Measurements from ENCODE around the gene DSCAM.

DSCAM gene

GRCh38 chr21:40102682-40103081 lies 744.3 kb downstream of the DSCAM start:
- peaks cover 22 to 33% (median 26%) of the 10 kb centered on the region in 11 experiments for H3K9me3 ChIP-seq (replicated peaks in 1 of 11)

GRCh38 chr21:40099809-40100208 lies 747.1 kb downstream of the DSCAM start:
- Histone ChIP-seq H3K27ac (no peak overlapping the region), H3K9me3 (replicated peaks in 1 of 11) (peaks cover 3 to 15% (median 7%) of the 10 kb centered on the region in 11 experiments), H3K36me3 (no peaks in the 10 kb centered on the region), H3K9ac (no peak overlapping the region), H3K4me2 (no peak overlapping the region), H3K4me1 (peaks cover 0 to 9% (median 0%) of the 10 kb centered on the region in 10 experiments; a peak in 2 of 20 replicates), H4K20me1 (no peaks in the 10 kb centered on the region), H3K4me3 (no peak overlapping the region), H3K27me3 (no peaks in the 10 kb centered on the region)
- TF ChIP-seq Cebpa-rat (IDR thresholded peaks at IDR 0.05), result no peak

More at GRCh38 chr21:40102682-40103081, 744.3 kb downstream of the DSCAM start:
- Histone ChIP-seq H3K9ac (no peak overlapping the region), H3K36me3 (no peaks in the 10 kb centered on the region), H3K4me2 (no peak overlapping the region), H3K27me3 (no peaks in the 10 kb centered on the region), H3K4me1 (no peaks in the 10 kb centered on the region), H3K4me3 (no peak overlapping the region), H3K27ac (no peak overlapping the region), H4K20me1 (no peaks in the 10 kb centered on the region)
- no peak for TF ChIP-seq Cebpa-rat (IDR thresholded peaks at IDR 0.05)

GRCh38 chr21:40095477-40095876 lies 751.5 kb downstream of the DSCAM start:
- H3K4me3 ChIP-seq, result no peak overlapping the region
- no peak overlapping the region for H3K9ac ChIP-seq
- H3K4me2 ChIP-seq, result peak overlapping the region in 1 of 11 experiments; percentile 29; a peak in 1 of 22 replicates
- no peak for TF ChIP-seq Cebpa-rat (IDR thresholded peaks at IDR 0.05)
- H3K27me3 ChIP-seq, result no peaks in the 10 kb centered on the region
- peaks cover 0 to 9% (median 0%) of the 10 kb centered on the region in 10 experiments; a peak in 2 of 20 replicates for H3K4me1 ChIP-seq
- no peaks in the 10 kb centered on the region for H3K36me3 ChIP-seq
- no peaks in the 10 kb centered on the region for H4K20me1 ChIP-seq
- peaks cover 0 to 15% (median 7%) of the 10 kb centered on the region in 11 experiments; a peak in 8 of 22 replicates for H3K9me3 ChIP-seq (replicated peaks in 1 of 11)
- no peak overlapping the region for H3K27ac ChIP-seq

GRCh38 chr21:40080385-40080784 lies 766.6 kb downstream of the DSCAM start:
- no peak for TF ChIP-seq Cebpa-rat (IDR thresholded peaks at IDR 0.05)

GRCh38 chr21:40074710-40075109 lies 772.2 kb downstream of the DSCAM start:
- H3K4me1 ChIP-seq, result no peaks in the 10 kb centered on the region
- H3K4me2 ChIP-seq, result no peak overlapping the region
- H3K9me3 ChIP-seq (replicated peaks in 1 of 11), result no peaks in the 10 kb centered on the region
- no peak overlapping the region for H3K27ac ChIP-seq
- no peak overlapping the region for H3K4me3 ChIP-seq
- no peaks in the 10 kb centered on the region for H3K36me3 ChIP-seq
- no peaks in the 10 kb centered on the region for H3K27me3 ChIP-seq
- H3K9ac ChIP-seq, result no peak overlapping the region
- TF ChIP-seq Cebpa-rat (IDR thresholded peaks at IDR 0.05), result no peak
- H4K20me1 ChIP-seq, result no peaks in the 10 kb centered on the region

More at GRCh38 chr21:40080385-40080784, 766.6 kb downstream of the DSCAM start:
- H3K4me2 ChIP-seq, result no peak overlapping the region
- no peaks in the 10 kb centered on the region for H3K36me3 ChIP-seq
- H3K4me1 ChIP-seq, result peaks cover 0 to 5% (median 0%) of the 10 kb centered on the region in 10 experiments; a peak in 2 of 20 replicates
- H3K27me3 ChIP-seq, result no peaks in the 10 kb centered on the region
- H3K27ac ChIP-seq, result no peak overlapping the region
- no peaks in the 10 kb centered on the region for H4K20me1 ChIP-seq
- H3K9ac ChIP-seq, result no peak overlapping the region
- H3K4me3 ChIP-seq, result no peak overlapping the region
- H3K9me3 ChIP-seq (replicated peaks in 1 of 11), result no peaks in the 10 kb centered on the region

- Histone ChIP-seq H3K9me3 (replicated peaks in 1 of 11) (no peaks in the 10 kb centered on the region), H3K27me3 (no peaks in the 10 kb centered on the region)
- TF ChIP-seq Cebpa-rat (IDR thresholded peaks at IDR 0.05), result no peak
Observed at GRCh38 chr21:40074198-40074597, 772.8 kb downstream of the DSCAM start.

GRCh38 chr21:40073642-40074041 lies 773.3 kb downstream of the DSCAM start:
- no peak overlapping the region for H3K27ac ChIP-seq
- peak in 2 of 11 experiments; percentile 27 to 44; a peak in 1 of 22 replicates for TF ChIP-seq Cebpa-rat (IDR thresholded peaks at IDR 0.05)
- H3K9ac ChIP-seq, result no peak overlapping the region
- no peaks in the 10 kb centered on the region for H3K27me3 ChIP-seq
- no peaks in the 10 kb centered on the region for H3K4me1 ChIP-seq
- H4K20me1 ChIP-seq, result no peaks in the 10 kb centered on the region
- no peaks in the 10 kb centered on the region for H3K9me3 ChIP-seq (replicated peaks in 1 of 11)
- no peak overlapping the region for H3K4me3 ChIP-seq
- no peak overlapping the region for H3K4me2 ChIP-seq
- H3K36me3 ChIP-seq, result no peaks in the 10 kb centered on the region

More at GRCh38 chr21:40074198-40074597, 772.8 kb downstream of the DSCAM start:
- H3K36me3 ChIP-seq, result no peaks in the 10 kb centered on the region
- no peaks in the 10 kb centered on the region for H4K20me1 ChIP-seq
- no peak overlapping the region for H3K27ac ChIP-seq
- H3K4me2 ChIP-seq, result no peak overlapping the region
- no peak overlapping the region for H3K4me3 ChIP-seq
- no peaks in the 10 kb centered on the region for H3K4me1 ChIP-seq
- no peak overlapping the region for H3K9ac ChIP-seq

GRCh38 chr21:40070871-40071270 lies 776.1 kb downstream of the DSCAM start:
- Histone ChIP-seq H4K20me1 (no peaks in the 10 kb centered on the region), H3K36me3 (no peaks in the 10 kb centered on the region), H3K27ac (no peak overlapping the region), H3K4me1 (no peaks in the 10 kb centered on the region), H3K9me3 (replicated peaks in 1 of 11) (no peaks in the 10 kb centered on the region), H3K9ac (no peak overlapping the region), H3K27me3 (no peaks in the 10 kb centered on the region), H3K4me3 (no peak overlapping the region), H3K4me2 (no peak overlapping the region)
- TF ChIP-seq Cebpa-rat (IDR thresholded peaks at IDR 0.05), result no peak

- H3K9ac ChIP-seq, result no peak overlapping the region
- H4K20me1 ChIP-seq, result no peaks in the 10 kb centered on the region; a peak in 1 of 22 replicates
- no peaks in the 10 kb centered on the region for H3K9me3 ChIP-seq (replicated peaks in 1 of 11)
- no peaks in the 10 kb centered on the region for H3K27me3 ChIP-seq
- H3K27ac ChIP-seq, result no peak overlapping the region
- no peaks in the 10 kb centered on the region for H3K4me1 ChIP-seq
- no peak overlapping the region for H3K4me2 ChIP-seq
- no peak overlapping the region for H3K4me3 ChIP-seq
- no peaks in the 10 kb centered on the region for H3K36me3 ChIP-seq
- no peak for TF ChIP-seq Cebpa-rat (IDR thresholded peaks at IDR 0.05)
Observed at GRCh38 chr21:40067751-40068150, 779.2 kb downstream of the DSCAM start.

GRCh38 chr21:40066221-40066620 lies 780.7 kb downstream of the DSCAM start:
- H3K27me3 ChIP-seq, result no peaks in the 10 kb centered on the region
- H3K4me2 ChIP-seq, result no peak overlapping the region
- H3K36me3 ChIP-seq, result no peaks in the 10 kb centered on the region
- H3K9ac ChIP-seq, result no peak overlapping the region
- no peak overlapping the region for H3K4me3 ChIP-seq
- H3K27ac ChIP-seq, result no peak overlapping the region
- no peaks in the 10 kb centered on the region for H3K4me1 ChIP-seq
- no peak for TF ChIP-seq Cebpa-rat (IDR thresholded peaks at IDR 0.05)
- H4K20me1 ChIP-seq, result no peaks in the 10 kb centered on the region; a peak in 1 of 22 replicates
- H3K9me3 ChIP-seq (replicated peaks in 1 of 11), result no peaks in the 10 kb centered on the region

All from BLaER1 treated with 17β-estradiol and CSF1 and Interleukin-3, amounts not matched to agents 10 nM and 100 nM (cell line).